H1 (cell line): Measurements from ENCODE around the gene FAM53B. TPM values are rescaled to one million over a fixed set of nuclear protein-coding genes. Genes with fewer than 3 reads are reported as not detected.

Experiments
- CBX5 ChIP-seq: fragments of 300-800, 300-1000 bp; sonication (generic); IDR thresholded peaks from 2 replicates; pipeline ENCODE4 v1.7.1; 2016; ENCODE audit warnings: antibody characterized with exemption, low read length, low read depth
- CHD7 ChIP-seq: fragments of 300-600 bp; sonication (generic); IDR thresholded peaks from 2 replicates; pipeline ENCODE4 v1.7.1; 2012; ENCODE audit warnings: low read length, moderate library complexity, mild to moderate bottlenecking, inconsistent platforms; ENCODE audit not compliant: insufficient replicate concordance
- POLR2AphosphoS5 ChIP-seq: IDR thresholded peaks from 2 replicates; pipeline ENCODE4 v1.6.1; 2011; ENCODE audit warnings: low read depth, low read length
- TBP ChIP-seq: IDR thresholded peaks from 2 replicates; pipeline ENCODE4 v1.6.1; 2011; ENCODE audit warnings: low read depth, low read length, improper control_type of control experiment
- polyA plus RNA-seq, 7 experiments: library from polyadenylated mRNA; depleted of rRNA in 3 of 7; stranded (reverse) in 5 of 7; unstranded in 2 of 7; fragments of >200 nt in 5 of 7; fragments of 200-250 nt in 2 of 7; gene quantifications; 1 replicate in 5 of 7; 2 replicates in 1 of 7; 4 replicates in 1 of 7; pipeline versions ENCODE4 v1.2.1 to v1.2.3, GENCODE V29; 2011 to 2013; ENCODE audit warnings: missing spikeins in 2 of 7, mixed read lengths in 2 of 7
- total RNA-seq: library from RNA; stranded (reverse); fragmentation: NEBNext Ultra II Directional; extraction: Animal tissue kit (Norgen Biotek cat#: 25700); gene quantifications from 2 replicates; pipeline ENCODE4 v1.2.1, GENCODE V29; 2021
- TF ChIP-seq, protein P1 (sequence below): IDR thresholded peaks from 2 replicates; pipeline ENCODE4 v1.6.1; 2012; ENCODE audit warnings: inconsistent platforms
- TF ChIP-seq, protein P2 (sequence below), 3 experiments: IDR thresholded peaks; 1 replicate in 2 of 3; 2 replicates in 1 of 3; pipeline versions ENCODE4 v1.5.1 to v1.6.1; 2011; ENCODE audit warnings: low read length in 3 of 3, mild to moderate bottlenecking in 3 of 3, inconsistent platforms in 2 of 3, low read depth in 1 of 3, moderate library complexity in 1 of 3; ENCODE audit not compliant: insufficient read depth in 1 of 3; ENCODE audit errors: control extremely low read depth in 1 of 3

The FAM53B gene
- total and polyA plus RNA-seq, 2 of the 8 experiments (the other 6 are each of a cell fraction or from before 2014, with no cell fraction given): 5.3 to 14.4 TPM

DNA sequence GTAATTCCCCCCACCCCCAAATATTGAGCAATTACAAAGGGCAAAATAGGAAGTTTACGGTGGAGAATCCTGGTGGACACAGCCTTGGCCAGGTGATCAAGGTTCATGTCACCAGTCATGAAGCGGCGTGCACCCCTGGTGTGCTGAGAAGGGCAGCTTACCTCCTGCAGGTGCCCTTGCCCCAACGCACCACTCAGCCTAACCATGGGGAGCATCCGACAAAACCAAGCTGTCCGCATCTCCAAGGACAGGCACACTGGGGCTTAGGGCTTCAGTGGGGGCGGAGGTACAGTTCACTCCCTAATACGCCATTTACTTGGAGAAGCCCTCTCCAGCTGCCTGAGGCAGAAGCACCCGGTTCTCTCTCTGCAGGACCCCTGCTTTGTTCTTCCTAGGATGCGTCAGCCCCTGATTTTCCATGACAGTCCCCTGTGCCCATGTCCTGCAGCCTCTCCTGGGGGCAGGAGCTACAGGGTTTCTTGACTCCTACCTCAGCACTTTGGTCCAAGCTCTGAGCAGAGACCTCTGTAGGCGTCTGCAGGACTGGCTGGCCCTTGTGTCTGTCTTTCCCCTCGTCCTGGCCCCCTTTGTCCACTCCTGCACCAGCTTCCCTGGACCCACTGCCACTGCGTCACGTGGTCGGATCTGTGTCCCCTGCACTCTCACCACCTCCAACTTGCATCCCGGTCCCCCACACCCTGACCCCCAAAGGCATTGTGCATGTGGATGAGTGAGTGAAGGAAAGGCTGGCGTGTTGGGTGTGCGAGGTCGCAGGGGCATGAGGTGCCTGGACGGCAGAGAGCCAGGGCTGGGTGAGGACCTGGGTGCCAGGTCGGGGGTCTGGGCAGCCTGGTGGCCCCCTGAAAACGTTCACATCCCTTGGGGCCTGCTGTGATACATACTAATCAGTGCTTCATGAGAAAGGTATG is 168.8 kb downstream of the FAM53B start (continued):
- TF ChIP-seq CHD7 (no peak), CBX5 (no peak), TBP (no peak), POLR2AphosphoS5 (no peak)
- TF ChIP-seq, protein P1, sequence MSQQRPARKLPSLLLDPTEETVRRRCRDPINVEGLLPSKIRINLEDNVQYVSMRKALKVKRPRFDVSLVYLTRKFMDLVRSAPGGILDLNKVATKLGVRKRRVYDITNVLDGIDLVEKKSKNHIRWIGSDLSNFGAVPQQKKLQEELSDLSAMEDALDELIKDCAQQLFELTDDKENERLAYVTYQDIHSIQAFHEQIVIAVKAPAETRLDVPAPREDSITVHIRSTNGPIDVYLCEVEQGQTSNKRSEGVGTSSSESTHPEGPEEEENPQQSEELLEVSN: no peak
- TF ChIP-seq, protein P2, sequence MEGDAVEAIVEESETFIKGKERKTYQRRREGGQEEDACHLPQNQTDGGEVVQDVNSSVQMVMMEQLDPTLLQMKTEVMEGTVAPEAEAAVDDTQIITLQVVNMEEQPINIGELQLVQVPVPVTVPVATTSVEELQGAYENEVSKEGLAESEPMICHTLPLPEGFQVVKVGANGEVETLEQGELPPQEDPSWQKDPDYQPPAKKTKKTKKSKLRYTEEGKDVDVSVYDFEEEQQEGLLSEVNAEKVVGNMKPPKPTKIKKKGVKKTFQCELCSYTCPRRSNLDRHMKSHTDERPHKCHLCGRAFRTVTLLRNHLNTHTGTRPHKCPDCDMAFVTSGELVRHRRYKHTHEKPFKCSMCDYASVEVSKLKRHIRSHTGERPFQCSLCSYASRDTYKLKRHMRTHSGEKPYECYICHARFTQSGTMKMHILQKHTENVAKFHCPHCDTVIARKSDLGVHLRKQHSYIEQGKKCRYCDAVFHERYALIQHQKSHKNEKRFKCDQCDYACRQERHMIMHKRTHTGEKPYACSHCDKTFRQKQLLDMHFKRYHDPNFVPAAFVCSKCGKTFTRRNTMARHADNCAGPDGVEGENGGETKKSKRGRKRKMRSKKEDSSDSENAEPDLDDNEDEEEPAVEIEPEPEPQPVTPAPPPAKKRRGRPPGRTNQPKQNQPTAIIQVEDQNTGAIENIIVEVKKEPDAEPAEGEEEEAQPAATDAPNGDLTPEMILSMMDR (IDR thresholded peaks at IDR 0.05; ENCODE audit: control extremely low read depth in 1 of 3, insufficient read depth in 1 of 3, low read depth in 1 of 3, low read length in 3 of 3): no peak
